Immature natural killer cell (primary cell): ENCODE results near the gene CGB1. TPM values are rescaled to one million over a fixed set of nuclear protein-coding genes. Genes with fewer than 3 reads are reported as not detected.
"Not testable (repeated sequence)": the region's sequence is repeated elsewhere in the genome, so short reads cannot be mapped to it uniquely, and the experiment has no call there.

Experiments used
- DNase-seq, 3 donors: peaks; one replicate each; pipeline ENCODE4 v3.0.0; 2022; ENCODE audit warnings: mixed read lengths in 1 of 3
- H3K27ac Mint-ChIP-seq, 6 donors: one replicate each; pipeline ENCODE4 v1.8.0; 2020; ENCODE audit warnings: mixed read lengths in 6 of 6, mild to moderate bottlenecking in 5 of 6, inconsistent platforms in 4 of 6, moderate library complexity in 3 of 6
- H3K27me3 Mint-ChIP-seq, 3 donors: one replicate each; pipeline ENCODE4 v1.8.0; 2020 to 2021; ENCODE audit warnings: low read depth in 3 of 3, mild to moderate bottlenecking in 3 of 3, mixed read lengths in 3 of 3, moderate library complexity in 3 of 3, inconsistent platforms in 1 of 3
- H3K36me3 Mint-ChIP-seq, 3 donors: one replicate each; pipeline ENCODE4 v1.8.0; 2020; ENCODE audit warnings: mixed read lengths in 3 of 3, inconsistent platforms in 2 of 3, mild to moderate bottlenecking in 2 of 3
- H3K4me1 Mint-ChIP-seq, 2 donors: one replicate each; pipeline ENCODE4 v1.8.0; 2020; ENCODE audit warnings: inconsistent platforms in 2 of 2, mild to moderate bottlenecking in 2 of 2, mixed read lengths in 2 of 2, moderate library complexity in 1 of 2
- H3K4me3 Mint-ChIP-seq, 5 donors: one replicate each; pipeline ENCODE4 v1.8.0; 2020; ENCODE audit warnings: mild to moderate bottlenecking in 5 of 5, mixed read lengths in 5 of 5, inconsistent platforms in 3 of 5, moderate library complexity in 3 of 5
- H3K9me3 Mint-ChIP-seq, 6 donors: one replicate each; pipeline ENCODE4 v1.8.0; 2020; ENCODE audit warnings: mild to moderate bottlenecking in 6 of 6, mixed read lengths in 6 of 6, inconsistent platforms in 4 of 6, moderate library complexity in 3 of 6
- polyA plus RNA-seq, 3 donors: library from polyadenylated mRNA; unstranded; fragments of 300-500 nt; fragmentation: Illumina TruSeq; gene quantifications; one replicate each; pipeline ENCODE4 v1.2.3, GENCODE V29; 2021

CGB1 gene
- polyA plus RNA-seq, 3 donors from 2014 or later = not detected

GRCh38 chr19:49025088-49025487 lies 11.6 kb downstream of the CGB1 start:
- not testable (repeated sequence) for H3K36me3 Mint-ChIP-seq, H3K27ac Mint-ChIP-seq, H3K9me3 Mint-ChIP-seq, H3K27me3 Mint-ChIP-seq, DNase-seq, H3K4me3 Mint-ChIP-seq, H3K4me1 Mint-ChIP-seq

- peaks cover 9 to 16% of the 10 kb centered on the region in 2 donors for H3K4me1 Mint-ChIP-seq
- DNase-seq, H3K9me3 Mint-ChIP-seq: not testable (repeated sequence)
Measured at GRCh38 chr19:49024233-49024632, 12.5 kb downstream of the CGB1 start, which contains the start of gene CGB3. TSS of gene CGB3 (minus strand) at chr19:49024333. CDS start at chr19:49023971, 362 bp downstream.

DNA sequence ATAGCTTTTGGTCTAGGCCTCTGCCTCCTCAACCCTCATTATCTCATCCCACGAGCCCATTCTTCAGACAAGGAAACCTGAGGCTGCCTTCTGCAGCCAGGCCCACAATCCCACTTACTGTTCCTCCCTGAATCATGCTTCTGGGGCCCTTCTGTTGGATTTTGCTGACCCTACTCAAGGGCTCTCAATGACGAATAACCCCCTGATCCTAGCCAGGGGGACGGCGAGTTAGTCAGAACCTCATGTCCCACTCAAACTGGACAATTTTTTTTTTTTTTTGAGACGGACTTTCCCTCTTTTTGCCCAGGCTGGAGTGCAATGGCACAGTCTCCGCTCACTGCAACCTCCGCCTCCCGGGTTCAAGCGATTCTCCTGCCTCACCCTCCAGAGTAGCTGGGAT lies 14.6 kb downstream of the CGB1 start:
- DNase-seq = no peak
- Mint-ChIP-seq H3K36me3 (no peaks in the 10 kb centered on the region), H3K9me3 (no peaks in the 10 kb centered on the region), H3K27ac (no peak overlapping the region), H3K4me1 (peaks cover 23 to 26% of the 10 kb centered on the region in 2 donors), H3K27me3 (peaks cover 0 to 11% (median 0%) of the 10 kb centered on the region in 3 donors), H3K4me3 (no peak overlapping the region)

More at GRCh38 chr19:49024233-49024632, 12.5 kb downstream of the CGB1 start, which contains the start of gene CGB3:
- H3K27ac Mint-ChIP-seq, H3K4me3 Mint-ChIP-seq, H3K36me3 Mint-ChIP-seq, H3K27me3 Mint-ChIP-seq: not testable (repeated sequence)

DNA sequence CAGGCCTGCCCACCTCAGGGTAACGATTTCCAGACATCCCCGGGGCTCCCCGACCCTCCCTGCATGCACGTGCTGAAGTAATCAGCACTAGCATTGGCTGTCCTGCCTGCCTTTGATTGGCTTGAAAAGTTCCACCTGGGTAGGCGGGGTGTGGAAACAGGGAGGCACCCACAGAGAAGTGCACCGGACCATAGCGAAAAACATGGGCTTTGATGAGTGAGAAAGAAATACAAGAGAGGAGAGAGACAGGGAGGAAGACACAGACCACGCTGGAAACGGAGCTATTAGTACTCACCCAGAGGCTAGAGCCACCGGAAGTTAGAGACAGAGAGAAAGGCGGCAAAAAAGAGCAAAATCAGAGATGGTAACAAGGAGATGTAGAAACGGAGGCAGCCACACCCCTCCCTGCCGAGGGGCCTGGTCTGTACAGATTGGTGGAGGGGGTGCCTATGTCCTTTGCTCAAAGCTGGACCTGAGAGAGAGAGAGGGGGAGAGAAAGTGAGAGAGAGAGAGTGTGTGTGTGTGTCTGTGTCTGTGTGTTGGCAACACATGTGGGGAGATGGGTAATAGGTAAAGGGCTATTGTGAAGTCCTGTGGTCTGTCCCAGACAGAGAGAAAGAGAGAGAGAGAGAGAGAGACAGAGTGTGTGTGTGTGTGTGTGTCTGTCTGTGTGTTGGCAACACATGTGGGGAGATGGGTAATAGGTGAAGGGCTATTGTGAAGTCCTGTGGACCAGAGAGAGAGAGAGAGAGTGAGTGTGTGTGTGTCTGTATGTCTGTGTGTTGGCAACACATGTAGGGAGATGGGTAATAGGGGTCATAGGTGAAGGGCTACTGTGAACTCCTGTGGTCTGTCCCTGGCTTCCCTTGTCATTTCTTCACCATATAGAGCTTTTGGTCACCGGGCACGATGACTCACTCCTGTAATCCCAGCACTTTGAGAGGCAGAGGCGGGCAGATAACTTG lies 15.5 kb downstream of the CGB1 start:
- no peak for DNase-seq
- H3K27ac Mint-ChIP-seq = peak overlapping the region in 3 of 6 donors; percentile 2 to 42 (median 42)
- peak overlapping the region in 2 of 5 donors; percentile 4 to 11 for H3K4me3 Mint-ChIP-seq
- peaks cover 25 to 26% of the 10 kb centered on the region in 2 donors for H3K4me1 Mint-ChIP-seq
- H3K9me3 Mint-ChIP-seq = no peaks in the 10 kb centered on the region
- peaks cover 0 to 11% (median 0%) of the 10 kb centered on the region in 3 donors for H3K27me3 Mint-ChIP-seq
- H3K36me3 Mint-ChIP-seq = no peaks in the 10 kb centered on the region

- H3K36me3 Mint-ChIP-seq = no peaks in the 10 kb centered on the region
- peak overlapping the region in 3 of 5 donors; percentile 9 to 84 (median 20) for H3K4me3 Mint-ChIP-seq
- H3K27ac Mint-ChIP-seq = no peak overlapping the region
- peaks cover 25 to 26% of the 10 kb centered on the region in 2 donors for H3K4me1 Mint-ChIP-seq
- H3K9me3 Mint-ChIP-seq = no peaks in the 10 kb centered on the region
- H3K27me3 Mint-ChIP-seq = peaks cover 0 to 11% (median 0%) of the 10 kb centered on the region in 3 donors
- DNase-seq = no peak
Measured at GRCh38 chr19:49020342-49020741, 16.4 kb downstream of the CGB1 start.

DNA sequence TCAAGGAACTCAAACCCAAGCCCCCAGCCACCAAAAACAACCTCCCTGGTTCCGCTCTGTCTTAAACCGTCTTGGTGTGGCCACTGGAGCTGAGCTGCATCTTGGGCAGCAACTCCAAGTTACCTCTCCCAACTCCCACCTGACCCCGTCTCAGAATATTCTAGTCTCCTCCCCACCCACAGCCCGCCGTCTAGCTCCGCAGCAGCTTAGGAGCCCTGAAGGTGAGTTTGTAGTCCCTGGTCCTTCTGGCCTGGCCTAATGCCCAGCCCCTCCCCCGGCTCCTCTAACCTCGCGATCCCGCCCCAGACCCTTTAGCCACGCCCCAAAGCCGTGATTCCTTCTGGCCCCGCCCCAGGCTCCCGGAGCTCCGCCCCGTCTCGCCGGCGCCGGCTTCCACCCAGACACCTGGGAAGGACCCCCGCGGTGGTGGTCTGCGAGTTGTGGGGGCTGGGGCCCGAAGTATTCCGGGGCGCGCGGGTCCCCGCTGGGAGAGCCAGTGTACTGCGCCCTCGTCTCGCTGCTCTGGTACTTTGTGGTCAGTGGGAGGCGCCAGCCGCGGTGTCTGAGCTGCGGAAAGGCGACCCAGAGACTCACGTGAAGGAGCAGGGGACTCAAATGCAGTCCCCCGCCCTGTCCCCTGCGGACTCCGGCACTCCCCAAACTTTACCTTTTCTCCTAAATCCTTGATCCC lies 17.3 kb downstream of the CGB1 start:
- H3K4me3 Mint-ChIP-seq = peak overlapping the region; percentile 82 to 91 (median 90)
- H3K36me3 Mint-ChIP-seq = no peaks in the 10 kb centered on the region
- peaks cover 0 to 11% (median 0%) of the 10 kb centered on the region in 3 donors for H3K27me3 Mint-ChIP-seq
- no peaks in the 10 kb centered on the region for H3K9me3 Mint-ChIP-seq
- peak overlapping the region in 5 of 6 donors; percentile 4 to 63 (median 49) for H3K27ac Mint-ChIP-seq
- DNase-seq = peak; percentile 56 to 62 (median 57)
- H3K4me1 Mint-ChIP-seq = peaks cover 25 to 26% of the 10 kb centered on the region in 2 donors

DNA sequence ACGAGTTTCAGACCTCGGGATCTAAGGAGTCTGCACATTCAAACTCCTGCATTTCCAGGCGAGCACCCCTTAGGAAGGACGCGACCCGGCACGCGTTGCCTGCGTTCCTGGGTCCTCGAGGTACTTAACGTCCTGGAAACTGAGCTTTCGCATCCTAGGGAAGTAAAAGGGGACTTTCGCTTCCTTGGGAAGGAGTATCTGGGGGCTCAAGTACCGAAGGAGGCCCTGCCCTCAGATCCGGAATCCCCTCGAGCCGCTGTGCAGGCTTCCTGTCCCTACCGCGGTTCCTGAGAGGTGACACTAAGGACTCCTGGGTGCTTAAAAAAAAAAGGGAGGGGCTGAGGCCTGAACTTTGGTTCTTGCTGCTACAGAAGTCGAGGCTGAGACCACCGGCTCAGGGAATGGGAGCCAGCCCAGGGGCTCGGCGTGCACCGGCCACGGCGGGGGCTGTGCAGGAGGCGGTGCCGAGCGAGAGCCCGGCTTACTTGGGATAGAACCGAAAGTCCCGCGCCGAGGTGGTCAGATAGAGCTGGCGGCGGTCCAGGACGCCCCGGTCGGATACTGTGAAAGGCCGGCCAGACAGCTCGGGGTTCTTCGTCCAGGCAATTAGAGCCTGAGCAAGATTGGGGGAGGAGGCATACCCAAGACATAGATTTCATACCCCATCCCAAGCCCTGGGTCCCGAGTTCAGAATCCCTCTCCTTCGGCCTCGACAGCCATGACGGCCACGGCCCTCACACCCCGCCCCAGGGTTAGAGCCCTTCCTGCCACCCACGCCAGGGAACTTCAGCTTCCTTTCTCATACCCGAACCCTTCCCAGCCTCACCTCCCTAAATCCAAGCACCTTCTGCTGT lies 18.1 kb downstream of the CGB1 start:
- peak; percentile 16 to 31 (median 30) for DNase-seq
- H3K36me3 Mint-ChIP-seq = not testable (repeated sequence)

DNA sequence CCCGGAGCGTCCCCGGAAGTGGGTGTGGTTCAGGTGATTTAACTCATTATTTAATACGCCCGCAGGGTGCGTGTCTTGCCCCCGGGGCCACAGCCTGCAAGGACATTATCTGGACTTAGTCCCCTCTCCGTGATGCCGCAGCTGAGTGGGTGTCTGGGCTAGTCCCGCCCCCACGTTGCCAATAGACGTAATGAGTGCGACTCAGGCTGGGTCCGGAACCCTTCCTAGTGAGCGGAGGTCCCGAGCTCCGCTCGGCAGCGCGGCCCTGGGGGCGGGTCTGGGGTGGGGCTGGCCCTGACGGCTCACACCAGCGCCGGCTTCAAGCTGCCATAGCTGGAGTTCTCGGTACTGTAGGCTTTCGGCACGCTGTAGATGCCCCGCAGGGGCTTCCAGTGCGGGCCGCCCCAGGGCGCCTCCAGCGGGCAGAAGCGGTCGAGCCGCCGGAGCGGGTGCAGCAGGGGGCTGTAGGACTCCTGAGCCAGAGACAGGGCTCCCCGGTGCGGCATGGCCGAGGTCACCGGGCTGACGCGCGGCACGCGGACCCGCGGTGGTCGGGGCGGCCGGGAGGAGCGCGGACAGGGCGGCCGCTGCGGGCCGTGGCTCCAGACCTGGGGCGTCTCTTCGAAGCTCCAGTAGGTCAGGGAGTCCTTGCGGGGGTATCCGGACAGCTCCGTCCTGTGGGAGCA lies 18.9 kb downstream of the CGB1 start:
- Mint-ChIP-seq H3K4me1 (peaks cover 25 to 26% of the 10 kb centered on the region in 2 donors), H3K4me3 (peak overlapping the region; percentile 82 to 91 (median 90)), H3K36me3 (no peaks in the 10 kb centered on the region), H3K27me3 (peaks cover 0 to 11% (median 0%) of the 10 kb centered on the region in 3 donors), H3K27ac (peak overlapping the region in 1 of 6 donors; percentile 24), H3K9me3 (no peaks in the 10 kb centered on the region)
- DNase-seq = peak; percentile 59 to 66 (median 62)

More for the DNA sequence above, 18.1 kb downstream of the CGB1 start:
- Mint-ChIP-seq H3K27ac (peak overlapping the region in 5 of 6 donors; percentile 4 to 63 (median 49)), H3K4me3 (peak overlapping the region; percentile 82 to 91 (median 90)), H3K27me3 (peaks cover 0 to 11% (median 0%) of the 10 kb centered on the region in 3 donors), H3K4me1 (peaks cover 25 to 26% of the 10 kb centered on the region in 2 donors)
- not testable (repeated sequence) for H3K9me3 Mint-ChIP-seq

GRCh38 chr19:49017041-49017665 lies 19.5 kb downstream of the CGB1 start, which contains the start of gene LHB:
TSS of gene LHB (minus strand) at chr19:49017091. CDS start at chr19:49017081, 10 bp downstream.
- DNase-seq = no peak
- Mint-ChIP-seq H3K4me3 (peak within 1 kb of the TSS; percentile 82 to 91 (median 90)), H3K4me1 (peaks cover 25 to 26% of the 10 kb centered on the region in 2 donors), H3K36me3 (no peaks in the 10 kb centered on the region), H3K27ac (peak within 1 kb of the TSS in 3 of 6 donors; percentile 12 to 34 (median 24)), H3K9me3 (no peaks in the 10 kb centered on the region), H3K27me3 (peaks cover 0 to 11% (median 0%) of the 10 kb centered on the region in 3 donors)

DNA sequence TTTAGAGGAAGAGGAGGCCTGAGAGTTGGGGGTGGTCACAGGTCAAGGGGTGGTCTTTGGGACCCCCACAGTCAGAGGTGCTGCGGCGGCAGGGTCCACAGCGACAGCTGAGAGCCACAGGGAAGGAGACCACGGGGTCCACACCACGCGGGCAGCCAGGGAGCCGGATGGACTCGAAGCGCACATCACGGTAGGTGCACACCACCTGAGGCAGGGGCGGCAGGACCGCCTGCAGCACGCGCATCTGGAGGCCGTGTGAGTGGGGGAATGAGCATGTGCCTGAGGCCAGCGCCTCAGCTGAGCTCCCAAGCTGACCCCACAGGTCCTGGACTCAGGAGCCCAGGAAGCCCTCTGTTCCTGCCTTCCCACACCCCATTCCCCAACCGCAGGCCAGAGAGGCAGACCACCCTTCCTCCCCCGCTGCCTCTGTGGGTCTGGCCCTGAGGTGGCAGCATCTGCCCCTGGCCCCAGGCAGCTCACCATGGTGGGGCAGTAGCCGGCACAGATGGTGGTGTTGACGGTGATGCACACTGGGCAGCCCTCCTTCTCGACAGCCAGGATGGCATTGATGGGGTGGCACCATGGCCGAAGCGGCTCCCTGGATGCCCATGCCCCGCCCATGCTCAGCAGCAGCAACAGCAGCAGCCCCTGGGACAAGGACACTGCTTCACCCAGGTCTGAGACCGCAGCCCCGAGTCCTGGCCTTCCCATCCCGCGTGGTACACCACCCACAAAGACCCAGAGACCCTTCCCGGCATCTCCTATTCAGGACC lies 20.4 kb downstream of the CGB1 start:
- Mint-ChIP-seq H3K27ac (peak overlapping the region in 1 of 6 donors; percentile 12), H3K4me1 (peaks cover 24 to 25% of the 10 kb centered on the region in 2 donors), H3K9me3 (no peaks in the 10 kb centered on the region), H3K27me3 (peaks cover 0 to 9% (median 0%) of the 10 kb centered on the region in 3 donors), H3K4me3 (peak overlapping the region in 1 of 5 donors; percentile 25), H3K36me3 (no peaks in the 10 kb centered on the region)
- no peak for DNase-seq

DNA sequence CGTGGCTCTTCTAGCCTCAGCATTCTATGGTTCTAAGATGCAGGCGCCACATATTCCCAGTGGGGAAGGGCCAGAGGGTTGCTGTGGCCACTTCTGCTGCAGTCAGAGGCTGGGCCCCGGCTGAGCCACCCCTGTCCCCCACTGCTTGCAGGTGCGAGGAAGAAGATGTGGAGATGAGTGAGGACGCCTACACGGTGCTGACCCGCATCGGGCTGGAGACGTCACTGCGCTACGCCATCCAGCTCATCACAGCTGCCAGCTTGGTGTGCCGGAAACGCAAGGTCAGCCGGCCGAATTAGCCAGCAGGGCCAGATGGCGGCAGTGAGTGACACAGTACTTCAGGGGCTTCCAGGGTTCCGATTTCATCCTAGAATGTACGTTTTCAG lies 21.8 kb downstream of the CGB1 start:
- Mint-ChIP-seq H3K4me1 (peaks cover 17 to 19% of the 10 kb centered on the region in 2 donors), H3K27ac (no peak overlapping the region), H3K4me3 (no peak overlapping the region), H3K27me3 (peaks cover 0 to 6% (median 1%) of the 10 kb centered on the region in 3 donors), H3K9me3 (no peaks in the 10 kb centered on the region), H3K36me3 (peaks cover 0 to 4% (median 4%) of the 10 kb centered on the region in 3 donors)
- no peak for DNase-seq
